Activated naive CD8-positive, alpha-beta T cell treated with anti-CD3 and anti-CD28 coated beads for 36 hours (primary cell): ENCODE measurements around the gene CPAMD8. TPM values are rescaled to one million over a fixed set of nuclear protein-coding genes. Genes with fewer than 3 reads are reported as not detected.

Experiments used
- DNase-seq: peaks from one replicate; pipeline ENCODE4 v3.0.0; 2021
- H3K27ac Mint-ChIP-seq: one replicate; pipeline ENCODE4 v1.8.0; 2022; ENCODE audit warnings: mild to moderate bottlenecking, moderate library complexity, mixed read lengths
- H3K27me3 Mint-ChIP-seq: one replicate; pipeline ENCODE4 v1.8.0; 2022; ENCODE audit warnings: mild to moderate bottlenecking, mixed read lengths
- H3K36me3 Mint-ChIP-seq: one replicate; pipeline ENCODE4 v1.8.0; 2021; ENCODE audit warnings: mild to moderate bottlenecking, mixed read lengths
- H3K4me1 Mint-ChIP-seq: one replicate; pipeline ENCODE4 v1.8.0; 2021; ENCODE audit warnings: mixed read lengths
- H3K4me3 Mint-ChIP-seq: one replicate; pipeline ENCODE4 v1.8.0; 2022; ENCODE audit warnings: mild to moderate bottlenecking, moderate library complexity, mixed read lengths
- H3K9me3 Mint-ChIP-seq: one replicate; pipeline ENCODE4 v1.8.0; 2022; ENCODE audit warnings: mixed read lengths
- total RNA-seq, 2 experiments: library from RNA; stranded (reverse); gene quantifications; one replicate each; pipeline ENCODE4 v1.2.3, GENCODE V29; 2021

CPAMD8 gene
- total RNA-seq, 2 experiments from 2014 or later, result 0.41 to 0.42 TPM

GRCh38 chr19:17054746-17055145 is 28.1 kb upstream of the CPAMD8 start:
- peaks cover 6% of the 10 kb centered on the region for H3K9me3 Mint-ChIP-seq
- H3K36me3 Mint-ChIP-seq, result peaks cover 35% of the 10 kb centered on the region
- no peak for DNase-seq
- no peaks in the 10 kb centered on the region for H3K4me1 Mint-ChIP-seq
- H3K27me3 Mint-ChIP-seq, result no peaks in the 10 kb centered on the region
- H3K27ac Mint-ChIP-seq, result no peak overlapping the region
- no peak overlapping the region for H3K4me3 Mint-ChIP-seq

- H3K36me3 Mint-ChIP-seq, result peaks cover 15% of the 10 kb centered on the region
- H3K27me3 Mint-ChIP-seq, result no peaks in the 10 kb centered on the region
Observed at GRCh38 chr19:17052439-17052838, 25.8 kb upstream of the CPAMD8 start.

DNA sequence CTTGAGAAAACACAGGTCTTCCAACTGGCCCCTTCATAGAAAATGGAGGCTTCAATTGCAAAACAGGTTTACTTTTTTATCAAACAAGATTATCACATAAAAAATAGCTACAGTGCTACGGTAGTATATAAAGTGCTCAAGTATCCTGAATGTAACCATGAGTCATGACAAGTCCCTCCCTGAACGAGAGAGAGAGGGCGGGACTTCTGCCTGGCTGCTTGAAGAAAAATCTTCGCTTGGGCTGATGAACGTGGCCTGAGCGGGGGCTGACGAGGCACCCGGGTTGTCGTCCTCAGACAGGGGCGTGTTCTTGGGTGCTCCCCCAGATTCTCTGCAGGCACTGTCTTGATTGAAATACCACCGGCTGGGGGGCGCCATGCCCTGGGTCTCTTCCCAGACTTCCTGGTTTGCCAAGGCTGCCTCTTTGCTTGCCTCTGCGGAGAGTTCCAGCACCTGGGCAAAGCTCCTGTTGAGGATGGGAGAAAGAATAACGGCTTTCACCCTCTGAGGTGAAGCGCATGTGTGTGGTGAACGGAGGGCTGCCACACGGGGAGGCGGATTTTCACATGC is 23.2 kb upstream of the CPAMD8 start:
- Mint-ChIP-seq H3K4me1 (no peaks in the 10 kb centered on the region), H3K27me3 (no peaks in the 10 kb centered on the region), H3K36me3 (peaks cover 11% of the 10 kb centered on the region), H3K27ac (no peak overlapping the region), H3K4me3 (no peak overlapping the region), H3K9me3 (no peaks in the 10 kb centered on the region)
- no peak for DNase-seq

More at GRCh38 chr19:17052439-17052838, 25.8 kb upstream of the CPAMD8 start:
- no peak overlapping the region for H3K4me3 Mint-ChIP-seq
- H3K4me1 Mint-ChIP-seq, result no peaks in the 10 kb centered on the region
- H3K9me3 Mint-ChIP-seq, result no peaks in the 10 kb centered on the region
- no peak overlapping the region for H3K27ac Mint-ChIP-seq
- no peak for DNase-seq

- Mint-ChIP-seq H3K27me3 (no peaks in the 10 kb centered on the region), H3K27ac (no peak overlapping the region), H3K36me3 (peaks cover 8% of the 10 kb centered on the region), H3K4me1 (no peaks in the 10 kb centered on the region), H3K4me3 (no peak overlapping the region), H3K9me3 (no peaks in the 10 kb centered on the region)
- no peak for DNase-seq
Observed at GRCh38 chr19:17048885-17049453, 22.4 kb upstream of the CPAMD8 start.

DNA sequence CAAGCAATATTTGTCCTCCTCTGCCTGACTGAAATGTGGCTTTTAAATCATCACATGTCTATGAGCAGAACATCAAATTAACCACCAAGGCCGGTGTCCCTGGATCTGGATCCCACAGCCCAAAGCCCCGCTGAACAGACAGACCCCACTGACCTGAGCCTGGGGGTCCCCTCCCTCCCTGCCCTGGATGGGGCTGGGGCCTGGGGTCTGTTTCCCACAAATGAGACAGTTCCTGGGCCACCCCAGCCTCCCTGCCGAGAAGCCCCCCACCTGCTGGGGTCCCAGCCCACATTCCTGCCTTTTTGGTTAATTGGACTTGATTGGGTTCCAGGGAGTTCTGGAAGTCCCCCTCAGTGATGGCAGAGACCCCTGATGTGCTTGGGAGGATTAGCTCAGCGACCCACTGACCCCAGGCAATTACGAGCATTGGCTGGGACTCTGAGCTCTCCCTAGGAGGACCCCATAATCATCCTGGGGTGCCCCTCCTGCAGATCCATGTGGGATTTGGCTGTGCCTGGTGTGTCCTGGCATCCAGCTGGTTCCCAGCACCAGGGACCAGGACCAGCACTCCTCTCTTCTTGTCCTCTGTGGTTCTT is 19.4 kb upstream of the CPAMD8 start:
- Mint-ChIP-seq H3K36me3 (peaks cover 2% of the 10 kb centered on the region), H3K27ac (no peak overlapping the region), H3K27me3 (no peaks in the 10 kb centered on the region), H3K9me3 (no peaks in the 10 kb centered on the region), H3K4me1 (no peaks in the 10 kb centered on the region), H3K4me3 (no peak overlapping the region)
- no peak for DNase-seq

DNA sequence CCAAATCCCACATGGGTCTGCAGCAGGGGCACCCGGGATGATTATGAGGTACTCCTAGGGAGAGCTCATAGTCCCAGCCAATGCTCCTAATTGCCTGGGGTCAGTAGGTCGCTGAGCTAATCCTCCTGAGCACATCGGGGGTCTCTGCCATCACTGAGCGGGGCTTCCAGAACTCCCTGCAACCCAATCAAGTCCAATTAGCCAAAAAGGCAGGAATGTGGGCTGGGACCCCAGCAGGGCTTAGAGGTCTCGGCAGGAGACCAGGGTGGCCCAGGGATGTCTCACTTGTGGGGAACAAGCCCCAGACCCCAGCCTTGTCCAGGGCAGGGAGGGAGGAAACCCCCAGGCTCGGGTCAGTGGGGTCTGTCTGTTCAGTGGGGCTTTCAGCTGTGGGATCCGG is 17.1 kb upstream of the CPAMD8 start:
- no peak overlapping the region for H3K4me3 Mint-ChIP-seq
- H3K4me1 Mint-ChIP-seq, result no peaks in the 10 kb centered on the region

GRCh38 chr19:17041976-17042375 is 15.4 kb upstream of the CPAMD8 start:
- no peak overlapping the region for H3K4me3 Mint-ChIP-seq

More for the DNA sequence above, 17.1 kb upstream of the CPAMD8 start:
- Mint-ChIP-seq H3K36me3 (peaks cover 2% of the 10 kb centered on the region), H3K27ac (no peak overlapping the region), H3K9me3 (no peaks in the 10 kb centered on the region), H3K27me3 (no peaks in the 10 kb centered on the region)
- DNase-seq, result no peak

DNA sequence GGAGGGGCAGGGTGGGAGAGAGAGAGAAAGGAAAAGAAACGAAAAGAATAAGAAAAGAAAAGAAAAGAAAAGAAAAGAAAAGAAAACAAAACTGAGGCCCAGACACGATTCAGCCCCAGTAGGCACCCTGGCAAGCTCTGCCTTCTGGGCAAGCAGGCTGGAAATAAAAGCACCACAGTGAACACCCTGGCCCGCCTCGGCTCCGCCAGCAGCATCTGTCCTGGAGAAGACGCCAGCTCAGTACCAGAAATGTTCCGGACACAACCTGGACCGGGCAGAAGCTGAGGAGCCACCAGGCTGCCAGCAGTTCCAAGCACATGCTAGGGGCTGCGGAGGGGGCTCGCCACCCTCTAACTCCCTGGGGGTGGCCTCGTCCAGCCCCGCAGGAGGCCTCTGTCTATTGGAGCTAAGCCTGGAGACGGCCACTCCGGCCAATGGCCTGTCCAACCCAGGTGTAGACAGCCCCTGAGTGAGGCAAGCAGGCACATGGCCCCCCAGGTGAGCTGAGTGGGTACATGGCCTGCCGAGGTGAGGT is 11.4 kb upstream of the CPAMD8 start:
- H3K9me3 Mint-ChIP-seq, result no peaks in the 10 kb centered on the region
- peaks cover 8% of the 10 kb centered on the region for H3K27me3 Mint-ChIP-seq
- no peak for DNase-seq
- H3K36me3 Mint-ChIP-seq, result no peaks in the 10 kb centered on the region
- no peaks in the 10 kb centered on the region for H3K4me1 Mint-ChIP-seq
- H3K4me3 Mint-ChIP-seq, result no peak overlapping the region
- no peak overlapping the region for H3K27ac Mint-ChIP-seq

More at GRCh38 chr19:17041976-17042375, 15.4 kb upstream of the CPAMD8 start:
- no peak for DNase-seq
- Mint-ChIP-seq H3K27me3 (peaks cover 4% of the 10 kb centered on the region), H3K27ac (no peak overlapping the region), H3K4me1 (no peaks in the 10 kb centered on the region), H3K36me3 (no peaks in the 10 kb centered on the region), H3K9me3 (no peaks in the 10 kb centered on the region)

DNA sequence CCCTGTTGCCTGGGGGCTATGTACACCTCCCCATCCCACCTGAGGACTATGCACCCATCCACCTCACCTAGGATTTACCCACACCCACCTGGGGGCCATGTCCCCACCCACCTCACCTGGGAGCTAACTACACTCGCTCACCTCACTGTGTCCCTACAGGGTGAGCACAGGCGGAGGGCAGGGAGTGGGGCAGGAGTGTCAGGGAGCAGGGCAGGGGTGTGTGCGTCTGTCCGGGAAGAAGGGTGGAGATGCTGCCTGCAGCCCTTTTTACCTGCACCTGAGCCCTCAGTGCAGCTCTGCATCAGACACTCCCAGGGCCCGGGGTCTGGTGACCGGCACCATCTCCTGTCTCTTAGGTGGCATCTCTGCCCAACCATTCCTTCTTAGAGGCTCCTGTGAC is 10.6 kb upstream of the CPAMD8 start:
- H3K4me1 Mint-ChIP-seq, result no peaks in the 10 kb centered on the region
- H3K9me3 Mint-ChIP-seq, result no peaks in the 10 kb centered on the region
- H3K27me3 Mint-ChIP-seq, result peaks cover 8% of the 10 kb centered on the region
- no peaks in the 10 kb centered on the region for H3K36me3 Mint-ChIP-seq
- H3K4me3 Mint-ChIP-seq, result no peak overlapping the region
- H3K27ac Mint-ChIP-seq, result no peak overlapping the region
- DNase-seq, result no peak

GRCh38 chr19:17036640-17037039 is 10.0 kb upstream of the CPAMD8 start:
- no peak overlapping the region for H3K27ac Mint-ChIP-seq
- no peak for DNase-seq

GRCh38 chr19:17035842-17036424 is 9.3 kb upstream of the CPAMD8 start:
- Mint-ChIP-seq H3K27ac (no peak overlapping the region), H3K27me3 (peaks cover 8% of the 10 kb centered on the region), H3K9me3 (no peaks in the 10 kb centered on the region), H3K4me1 (no peaks in the 10 kb centered on the region), H3K36me3 (no peaks in the 10 kb centered on the region), H3K4me3 (no peak overlapping the region)
- DNase-seq, result no peak

More at GRCh38 chr19:17036640-17037039, 10.0 kb upstream of the CPAMD8 start:
- peaks cover 8% of the 10 kb centered on the region for H3K27me3 Mint-ChIP-seq
- H3K4me1 Mint-ChIP-seq, result no peaks in the 10 kb centered on the region
- no peaks in the 10 kb centered on the region for H3K36me3 Mint-ChIP-seq
- no peaks in the 10 kb centered on the region for H3K9me3 Mint-ChIP-seq
- H3K4me3 Mint-ChIP-seq, result no peak overlapping the region

GRCh38 chr19:17031741-17032140 is 5.1 kb upstream of the CPAMD8 start:
- Mint-ChIP-seq H3K9me3 (no peaks in the 10 kb centered on the region), H3K4me1 (peaks cover 2% of the 10 kb centered on the region), H3K27me3 (peaks cover 26% of the 10 kb centered on the region), H3K4me3 (no peak overlapping the region), H3K36me3 (no peaks in the 10 kb centered on the region), H3K27ac (no peak overlapping the region)
- DNase-seq, result no peak

DNA sequence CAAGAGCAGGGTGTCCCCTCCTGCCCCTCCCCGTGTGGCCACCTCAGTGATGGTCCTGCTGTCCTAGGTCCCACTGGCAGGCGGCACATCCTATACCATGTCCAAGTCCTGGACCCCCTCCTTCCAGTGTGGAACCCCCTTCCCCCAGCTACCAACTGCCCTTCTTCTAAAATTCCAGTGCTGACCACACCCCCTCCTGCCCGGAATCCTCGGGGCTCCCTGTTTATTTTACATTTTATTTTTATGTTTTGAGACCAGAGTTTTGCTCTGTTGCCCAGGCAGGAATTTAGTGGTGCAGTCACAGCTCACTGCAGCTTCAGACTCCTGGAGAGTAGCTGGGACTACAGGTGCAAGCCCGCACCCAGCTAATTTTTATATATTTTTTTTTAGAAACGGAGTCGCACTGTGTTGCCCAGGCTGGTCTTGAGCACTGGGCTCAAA is 945 bp upstream of the CPAMD8 start:
- H3K4me1 Mint-ChIP-seq, result peaks cover 7% of the 10 kb centered on the region
- H3K36me3 Mint-ChIP-seq, result peaks cover 12% of the 10 kb centered on the region
- H3K27me3 Mint-ChIP-seq, result peaks cover 46% of the 10 kb centered on the region
- DNase-seq, result no peak
- H3K9me3 Mint-ChIP-seq, result peaks cover 14% of the 10 kb centered on the region
- no peak overlapping the region for H3K27ac Mint-ChIP-seq
- peak overlapping the region; percentile 47 for H3K4me3 Mint-ChIP-seq

DNA sequence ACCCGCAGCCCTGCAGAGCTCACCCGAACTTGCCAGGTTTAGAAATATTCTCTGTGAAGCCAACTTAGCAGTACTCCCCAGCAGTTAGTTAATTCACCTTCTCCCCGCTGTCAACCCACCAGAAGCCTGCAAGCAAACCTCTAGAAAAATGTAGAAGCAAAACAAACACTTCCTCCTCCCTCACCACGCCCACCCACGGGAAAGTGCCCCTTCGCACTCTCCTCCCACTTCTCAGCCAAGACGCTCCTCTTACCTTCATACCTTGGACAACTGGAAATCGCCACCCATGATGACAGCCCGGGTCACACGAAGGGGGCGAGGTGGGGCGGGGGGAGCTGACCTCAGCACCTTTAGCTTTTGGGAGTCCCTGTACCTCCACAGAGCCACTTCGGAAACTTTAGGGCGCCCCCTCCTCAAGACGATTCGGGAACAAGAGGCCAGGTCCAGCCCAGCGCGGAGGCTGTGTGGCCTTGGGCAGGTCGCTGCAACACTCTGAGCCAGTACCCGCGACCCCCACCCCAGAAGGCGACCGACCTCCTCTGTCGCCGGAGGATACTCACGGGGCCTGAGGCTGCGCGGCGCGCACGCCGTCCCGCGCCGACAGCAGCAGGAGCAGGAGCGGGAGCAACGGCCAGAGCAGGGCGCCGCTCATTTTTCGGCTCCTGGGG is 485 bp downstream of the CPAMD8 start:
- DNase-seq, result no peak
- no peak overlapping the region for H3K27ac Mint-ChIP-seq
- peaks cover 46% of the 10 kb centered on the region for H3K27me3 Mint-ChIP-seq
- peaks cover 7% of the 10 kb centered on the region for H3K4me1 Mint-ChIP-seq
- H3K4me3 Mint-ChIP-seq, result peak overlapping the region; percentile 29
- peaks cover 18% of the 10 kb centered on the region for H3K9me3 Mint-ChIP-seq
- H3K36me3 Mint-ChIP-seq, result peaks cover 12% of the 10 kb centered on the region

DNA sequence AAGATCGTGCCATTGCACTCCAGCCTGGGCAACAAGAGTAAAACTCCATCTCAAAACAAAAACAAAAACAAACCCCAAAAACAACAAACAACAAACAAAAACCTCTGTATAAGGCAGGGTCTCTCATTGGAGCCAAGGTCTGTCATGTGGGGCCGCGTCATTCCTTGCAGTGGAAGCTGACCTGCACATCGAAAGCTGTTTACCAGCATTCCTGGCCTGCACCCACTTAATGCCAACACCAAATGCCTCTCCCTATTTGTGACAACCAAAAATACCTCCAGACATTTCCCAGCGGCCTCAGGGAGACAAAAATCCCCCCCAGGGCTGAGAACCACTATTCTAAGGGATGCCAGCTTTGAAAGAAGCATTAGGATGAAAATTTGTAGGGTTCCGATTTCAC is 1.2 kb downstream of the CPAMD8 start:
- Mint-ChIP-seq H3K9me3 (peaks cover 18% of the 10 kb centered on the region), H3K4me3 (no peak overlapping the region), H3K4me1 (peaks cover 7% of the 10 kb centered on the region), H3K27ac (no peak overlapping the region), H3K27me3 (peaks cover 46% of the 10 kb centered on the region), H3K36me3 (peaks cover 12% of the 10 kb centered on the region)
- no peak for DNase-seq
